Measurements from ENCODE around the gene NRF1.
"Not testable (repeated sequence)": the region's sequence is repeated elsewhere in the genome, so short reads cannot be mapped to it uniquely, and the experiment has no call there.

The NRF1 gene

DNA sequence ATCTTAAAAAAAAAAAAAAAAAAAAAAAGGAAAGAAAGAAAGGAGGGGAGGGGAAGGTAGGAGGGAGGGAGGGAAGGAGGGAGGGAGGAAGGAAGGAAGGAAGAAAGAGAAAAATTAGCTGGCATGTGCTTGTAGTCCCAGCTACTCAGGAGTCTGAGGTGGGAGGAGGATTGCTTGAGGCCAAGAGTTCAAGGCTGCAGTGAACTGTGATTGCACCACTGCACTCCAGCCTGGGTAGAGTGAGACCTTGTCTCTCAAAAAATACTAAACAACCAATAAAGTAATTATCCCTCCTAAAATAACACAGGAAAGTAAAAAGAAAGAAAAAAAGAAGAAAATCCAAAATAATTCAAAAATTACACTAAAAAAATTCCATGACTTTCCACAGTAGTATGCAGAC is 13.8 kb upstream of the NRF1 start:
- no peaks in the 10 kb centered on the region for H3K36me3 Mint-ChIP-seq (ENCODE audit: low read depth)

DNA sequence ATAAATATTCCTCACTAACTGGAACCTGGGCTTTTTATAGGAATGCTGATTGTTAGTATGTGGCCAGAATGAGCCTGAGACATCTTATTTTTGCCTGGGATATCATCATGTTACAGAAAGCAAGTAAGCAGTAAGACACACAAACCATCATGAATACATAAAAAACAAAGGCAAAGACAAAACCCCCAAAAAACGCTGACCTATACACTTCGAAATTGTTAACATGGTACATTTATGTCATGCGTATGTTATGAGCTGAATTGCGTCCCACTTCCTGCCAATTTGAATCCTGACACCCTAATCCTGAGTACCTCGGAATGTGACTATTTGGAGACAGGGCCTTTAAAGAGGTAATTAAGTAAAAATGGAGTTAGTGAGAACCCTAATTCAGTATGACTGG is 12.3 kb upstream of the NRF1 start:
- Mint-ChIP-seq H3K27ac (no peak overlapping the region), H3K4me1 (ENCODE audit: low read depth) (no peaks in the 10 kb centered on the region), H3K4me3 (no peak overlapping the region), H3K27me3 (ENCODE audit: low read depth) (no peaks in the 10 kb centered on the region), H3K36me3 (ENCODE audit: low read depth) (no peaks in the 10 kb centered on the region), H3K9me3 (no peaks in the 10 kb centered on the region)

More for the DNA sequence above, 13.8 kb upstream of the NRF1 start:
- Mint-ChIP-seq H3K27ac (no peak overlapping the region), H3K4me1 (ENCODE audit: low read depth) (no peaks in the 10 kb centered on the region), H3K27me3 (ENCODE audit: low read depth) (no peaks in the 10 kb centered on the region), H3K9me3 (no peaks in the 10 kb centered on the region), H3K4me3 (no peak overlapping the region)

GRCh38 chr7:129603594-129603993 is 7.9 kb upstream of the NRF1 start:
- H3K27ac Mint-ChIP-seq; H3K36me3 Mint-ChIP-seq (ENCODE audit: low read depth); H3K4me1 Mint-ChIP-seq (ENCODE audit: low read depth); H3K27me3 Mint-ChIP-seq (ENCODE audit: low read depth); H3K4me3 Mint-ChIP-seq; H3K9me3 Mint-ChIP-seq: not testable (repeated sequence)

DNA sequence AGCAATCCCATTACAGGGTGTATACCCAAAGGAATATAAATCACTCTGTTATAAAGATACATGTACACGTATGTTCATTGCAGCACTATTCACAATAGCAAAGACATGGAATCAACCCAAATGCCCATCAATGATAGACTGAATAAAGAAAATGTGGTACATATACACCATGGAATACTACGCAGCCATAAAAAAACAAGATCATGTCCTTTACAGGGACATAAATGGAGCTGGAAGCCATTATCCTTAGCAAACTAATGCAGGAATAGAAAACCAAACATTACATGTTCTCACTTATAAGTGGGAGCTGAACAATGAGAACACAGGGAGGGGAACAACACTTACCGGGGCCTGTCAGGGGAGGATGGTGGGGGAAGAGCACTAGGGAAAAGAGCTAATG is 7.5 kb upstream of the NRF1 start:
- not testable (repeated sequence) for H3K27ac Mint-ChIP-seq; H3K4me3 Mint-ChIP-seq; H3K27me3 Mint-ChIP-seq (ENCODE audit: low read depth); H3K36me3 Mint-ChIP-seq (ENCODE audit: low read depth); H3K9me3 Mint-ChIP-seq
- H3K4me1 Mint-ChIP-seq (ENCODE audit: low read depth) = peaks cover 10% of the 10 kb centered on the region

- Mint-ChIP-seq H3K27ac (no peak overlapping the region), H3K4me1 (ENCODE audit: low read depth) (peaks cover 19% of the 10 kb centered on the region), H3K9me3 (no peaks in the 10 kb centered on the region), H3K27me3 (ENCODE audit: low read depth) (no peaks in the 10 kb centered on the region), H3K36me3 (ENCODE audit: low read depth) (peaks cover 17% of the 10 kb centered on the region), H3K4me3 (no peak overlapping the region)
Observed at GRCh38 chr7:129604713-129605437, 6.6 kb upstream of the NRF1 start.

DNA sequence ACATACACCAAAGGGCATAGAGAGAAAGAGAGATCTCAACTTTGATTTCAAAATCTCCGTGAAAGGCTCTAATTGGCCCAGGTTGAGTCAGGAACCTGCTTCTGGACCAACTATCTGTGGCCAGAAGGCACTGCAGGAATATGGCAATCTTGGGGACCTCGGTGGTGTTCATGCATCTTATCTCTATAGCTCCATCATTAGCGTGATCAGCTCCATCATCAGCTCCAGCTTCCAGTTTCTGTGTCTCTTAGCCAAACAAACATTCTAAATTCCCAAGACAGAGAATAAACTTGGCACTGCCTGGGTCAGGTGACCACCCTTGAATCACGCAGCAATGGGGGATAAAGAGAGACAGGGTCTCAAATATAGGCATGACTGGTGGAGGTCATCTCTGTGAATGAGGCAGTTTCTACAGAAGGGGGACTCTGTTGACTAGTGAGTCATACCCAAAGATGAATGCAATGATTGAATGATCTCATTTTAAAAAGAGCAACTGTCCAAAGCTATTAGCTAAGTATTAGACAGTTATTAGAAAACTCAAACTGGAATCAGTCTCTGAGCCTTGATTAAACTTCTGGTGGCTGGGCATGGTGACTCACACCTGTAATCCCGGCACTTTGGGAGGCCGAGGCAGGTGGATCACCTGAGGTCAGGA is 5.4 kb upstream of the NRF1 start:
- no peak overlapping the region for H3K4me3 Mint-ChIP-seq
- no peaks in the 10 kb centered on the region for H3K27me3 Mint-ChIP-seq (ENCODE audit: low read depth)
- peaks cover 19% of the 10 kb centered on the region for H3K36me3 Mint-ChIP-seq (ENCODE audit: low read depth)
- no peak overlapping the region for H3K27ac Mint-ChIP-seq
- H3K9me3 Mint-ChIP-seq = no peaks in the 10 kb centered on the region
- peaks cover 22% of the 10 kb centered on the region for H3K4me1 Mint-ChIP-seq (ENCODE audit: low read depth)

DNA sequence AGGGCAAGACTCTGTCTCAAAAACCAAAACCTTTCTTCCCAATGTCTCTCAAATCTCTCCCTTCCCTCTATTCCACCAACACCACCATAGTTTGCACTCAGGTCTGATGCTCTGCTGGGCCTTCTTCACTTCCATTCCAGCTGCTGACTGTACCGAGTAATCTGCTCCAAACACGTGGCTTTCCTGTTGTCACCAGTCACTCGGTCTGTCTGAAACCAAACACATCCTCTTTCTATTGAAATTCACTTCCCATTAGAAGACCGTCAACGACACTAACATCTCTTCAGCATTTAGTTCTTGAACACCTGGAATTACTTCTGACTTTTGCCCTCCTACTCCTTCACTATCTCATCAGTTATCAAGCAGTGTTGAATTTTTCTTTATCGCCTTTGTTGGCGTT is 4.7 kb upstream of the NRF1 start:
- Mint-ChIP-seq H3K4me3 (no peak overlapping the region), H3K36me3 (ENCODE audit: low read depth) (peaks cover 19% of the 10 kb centered on the region), H3K27ac (no peak overlapping the region), H3K9me3 (no peaks in the 10 kb centered on the region), H3K4me1 (ENCODE audit: low read depth) (peaks cover 22% of the 10 kb centered on the region), H3K27me3 (ENCODE audit: low read depth) (no peaks in the 10 kb centered on the region)

GRCh38 chr7:129607471-129608120 is 3.9 kb upstream of the NRF1 start:
- peak overlapping the region; percentile 12 for H3K27ac Mint-ChIP-seq

GRCh38 chr7:129609666-129610065 is 1.9 kb upstream of the NRF1 start:
- Mint-ChIP-seq H3K4me1 (ENCODE audit: low read depth) (peaks cover 37% of the 10 kb centered on the region), H3K27ac (peak overlapping the region; percentile 28), H3K36me3 (ENCODE audit: low read depth) (peaks cover 20% of the 10 kb centered on the region), H3K27me3 (ENCODE audit: low read depth) (no peaks in the 10 kb centered on the region), H3K4me3 (peak overlapping the region; percentile 94), H3K9me3 (no peaks in the 10 kb centered on the region)

More at GRCh38 chr7:129607471-129608120, 3.9 kb upstream of the NRF1 start:
- H3K4me1 Mint-ChIP-seq (ENCODE audit: low read depth) = peaks cover 23% of the 10 kb centered on the region
- no peak overlapping the region for H3K4me3 Mint-ChIP-seq
- H3K9me3 Mint-ChIP-seq = no peaks in the 10 kb centered on the region
- no peaks in the 10 kb centered on the region for H3K27me3 Mint-ChIP-seq (ENCODE audit: low read depth)
- peaks cover 19% of the 10 kb centered on the region for H3K36me3 Mint-ChIP-seq (ENCODE audit: low read depth)

GRCh38 chr7:129610709-129611245 is 743 bp upstream of the NRF1 start:
- H3K36me3 Mint-ChIP-seq (ENCODE audit: low read depth) = peaks cover 20% of the 10 kb centered on the region
- H3K9me3 Mint-ChIP-seq = no peaks in the 10 kb centered on the region
- H3K4me3 Mint-ChIP-seq = peak overlapping the region; percentile 94
- no peaks in the 10 kb centered on the region for H3K27me3 Mint-ChIP-seq (ENCODE audit: low read depth)
- H3K27ac Mint-ChIP-seq = peak overlapping the region; percentile 96
- H3K4me1 Mint-ChIP-seq (ENCODE audit: low read depth) = peaks cover 43% of the 10 kb centered on the region

DNA sequence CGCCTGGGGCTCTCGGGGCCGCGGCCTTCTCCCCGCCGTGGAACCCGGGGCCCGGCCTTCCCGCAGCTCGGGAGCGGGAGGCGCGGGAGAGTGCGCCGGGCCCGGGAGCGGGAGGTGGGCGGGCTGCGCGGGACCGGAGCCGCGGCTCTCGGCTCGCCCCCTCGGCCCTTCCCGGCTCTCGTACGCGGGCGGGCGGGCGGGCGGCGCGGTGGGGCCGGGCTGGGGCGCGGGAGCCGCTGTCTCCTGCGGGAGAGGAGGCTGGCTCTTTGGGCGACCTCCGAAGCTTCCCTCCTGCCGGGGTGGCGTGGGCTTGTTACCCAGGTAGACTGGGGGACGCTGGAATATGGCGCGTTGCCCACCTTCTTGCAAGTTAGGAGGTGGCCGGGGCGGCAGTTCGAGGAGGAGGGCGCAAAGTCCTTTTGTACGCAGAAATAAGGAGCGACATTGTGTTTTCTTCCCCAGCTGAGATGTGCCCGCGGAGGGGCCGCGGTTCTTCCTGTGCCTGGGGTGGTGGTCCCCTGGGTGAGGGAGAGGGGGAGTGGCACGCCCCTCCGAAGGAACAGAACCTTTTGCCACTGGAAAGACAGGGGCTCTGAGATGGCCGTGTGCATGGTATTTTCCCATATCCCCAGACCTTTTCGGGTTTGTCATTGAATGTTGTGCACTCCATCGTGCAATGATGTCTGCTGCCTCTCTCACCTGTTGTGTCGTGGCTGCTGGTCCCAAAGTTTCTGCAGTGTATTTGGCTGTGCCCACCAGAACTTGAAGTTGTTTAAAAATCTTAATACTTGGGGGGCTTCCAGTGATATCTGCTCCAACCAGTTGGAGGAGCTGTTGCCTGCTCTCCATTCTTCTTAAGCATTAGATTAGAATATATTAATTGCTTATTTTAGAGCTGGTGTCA is 844 bp downstream of the NRF1 start:
- Mint-ChIP-seq H3K4me3 (peak overlapping the region; percentile 90), H3K4me1 (ENCODE audit: low read depth) (peaks cover 43% of the 10 kb centered on the region), H3K27ac (peak overlapping the region; percentile 95), H3K27me3 (ENCODE audit: low read depth) (no peaks in the 10 kb centered on the region), H3K9me3 (no peaks in the 10 kb centered on the region), H3K36me3 (ENCODE audit: low read depth) (peaks cover 12% of the 10 kb centered on the region)

- Mint-ChIP-seq H3K9me3 (no peaks in the 10 kb centered on the region), H3K27ac (peak overlapping the region; percentile 95), H3K36me3 (ENCODE audit: low read depth) (peaks cover 12% of the 10 kb centered on the region), H3K4me1 (ENCODE audit: low read depth) (peaks cover 46% of the 10 kb centered on the region), H3K4me3 (peak overlapping the region; percentile 90), H3K27me3 (ENCODE audit: low read depth) (no peaks in the 10 kb centered on the region)
Observed at GRCh38 chr7:129613016-129613337, 1.5 kb downstream of the NRF1 start.

- no peaks in the 10 kb centered on the region for H3K27me3 Mint-ChIP-seq (ENCODE audit: low read depth)
- no peaks in the 10 kb centered on the region for H3K9me3 Mint-ChIP-seq
- H3K27ac Mint-ChIP-seq = peak overlapping the region; percentile 73
Observed at GRCh38 chr7:129615018-129615417, 3.5 kb downstream of the NRF1 start.

DNA sequence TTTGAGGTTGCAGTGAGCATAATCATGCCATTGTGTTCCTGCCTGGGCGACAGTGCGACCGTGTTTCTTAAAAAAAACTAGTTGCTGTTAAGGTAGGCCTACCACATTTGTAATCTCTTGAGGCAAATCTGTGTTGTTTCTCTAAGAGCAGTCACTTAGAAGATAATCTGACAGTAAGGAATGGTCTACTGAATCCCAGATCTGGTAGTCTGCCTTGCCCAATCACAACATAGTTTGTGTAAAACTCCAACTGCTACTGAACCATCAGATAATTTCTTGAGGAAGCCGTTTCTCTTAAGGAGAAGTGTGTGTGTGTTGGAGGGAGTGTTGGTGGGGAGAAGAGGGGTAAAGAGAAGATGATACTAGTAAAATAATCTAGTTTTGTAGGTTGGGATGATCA is 5.0 kb downstream of the NRF1 start:
- H3K27ac Mint-ChIP-seq = no peak overlapping the region
- H3K36me3 Mint-ChIP-seq (ENCODE audit: low read depth) = peaks cover 4% of the 10 kb centered on the region
- H3K4me3 Mint-ChIP-seq = no peak overlapping the region
- no peaks in the 10 kb centered on the region for H3K27me3 Mint-ChIP-seq (ENCODE audit: low read depth)
- no peaks in the 10 kb centered on the region for H3K9me3 Mint-ChIP-seq
- H3K4me1 Mint-ChIP-seq (ENCODE audit: low read depth) = peaks cover 41% of the 10 kb centered on the region

More at GRCh38 chr7:129615018-129615417, 3.5 kb downstream of the NRF1 start:
- H3K4me1 Mint-ChIP-seq (ENCODE audit: low read depth) = peaks cover 41% of the 10 kb centered on the region
- peaks cover 4% of the 10 kb centered on the region for H3K36me3 Mint-ChIP-seq (ENCODE audit: low read depth)
- peak overlapping the region; percentile 60 for H3K4me3 Mint-ChIP-seq

Measured in T-helper 1 cell treated with Interleukin-12 subunit alpha and Interleukin-12 subunit beta and Interleukin-4 antibody, amounts not matched to agents 30 μg/mL and 1 μg/mL, for 36 hours (primary cell).